Pancreas (tissue), 10 donors: ENCODE data around the gene MYT1. TPM values are rescaled to one million over a fixed set of nuclear protein-coding genes. Genes with fewer than 3 reads are reported as not detected.

Experiments
- ATAC-seq, 4 donors: fragments of 200-7000 bp; cut with Tn5 transposase; one replicate each; pipeline versions ENCODE4 v1.8.0 to v1.9.1; 2020; ENCODE audit warnings: mild to moderate bottlenecking in 4 of 4, moderate library complexity in 4 of 4
- DNase-seq, 6 donors: peaks; one replicate each; pipeline ENCODE4 v3.0.0-alpha.2; 2020
- FAIRE-seq: peaks from 2 replicates; lab custom pipeline; 2012; peaks lifted over from hg19 to GRCh38; lab: Jason Lieb, UNC
- H3K27ac ChIP-seq, 4 donors: fragments of 200-600 bp; sonication (generic); 1 replicate in 3 of 4; 2 replicates in 1 of 4; pipeline versions ENCODE4 v1.5.0 to v1.8.0; 2020
- H3K27me3 ChIP-seq, 4 donors: fragments of 200-600 bp; one replicate each; pipeline ENCODE4 v1.8.0; 2021
- H3K36me3 ChIP-seq, 3 donors: fragments of 200-600 bp; sonication (generic) in 1 of 3; one replicate each; pipeline versions ENCODE4 v1.5.0 to v1.8.0; 2020 to 2021
- H3K4me1 ChIP-seq, 3 donors: fragments of 200-600 bp; one replicate each; pipeline ENCODE4 v1.8.0; 2021
- H3K4me3 ChIP-seq, 4 donors: fragments of 200-600 bp; sonication (generic) in 2 of 4; one replicate each; pipeline versions ENCODE4 v1.5.0 to v1.8.0; 2020 to 2021
- H3K9me3 ChIP-seq, 4 donors: fragments of 200-600 bp; one replicate each; pipeline ENCODE4 v1.8.0; 2021
- WGBS, 2 donors: extraction: QIAGEN DNeasy Blood & Tissue Kit; methylation state at CpG; one replicate each; pipeline ENCODE4 v1.1.7; 2013; 5-methylcytosine and 5-hydroxymethylcytosine counted together
- intact Hi-C, 3 donors: fragments of 100-400 bp; cut with DNase I; formaldehyde crosslinking; loops; one replicate each; pipeline versions ENCODE4 v1.11.1 to v1.14.2; 2022
- polyA plus RNA-seq, 2 donors: library from polyadenylated mRNA; stranded (reverse); fragments of 200-250 nt; gene quantifications; one replicate each; pipeline ENCODE4 v1.2.3, GENCODE V29; 2013
- total RNA-seq, 6 donors: library from RNA; stranded (reverse); fragmentation: NEBNext Ultra II Directional in 4 of 6; extraction: Animal tissue kit (Norgen Biotek cat#: 25700) in 4 of 6; gene quantifications; one replicate each; pipeline versions ENCODE4 v1.2.1 to v1.2.4, GENCODE V29; 2021 to 2023
- TF ChIP-seq, protein P1 (sequence below), 4 donors: fragments of 200-600 bp; sonication (generic) in 3 of 4; IDR thresholded peaks; one replicate each; pipeline versions ENCODE4 v1.5.0 to v1.8.0; 2021; ENCODE audit warnings: antibody characterized with exemption in 4 of 4
- donor health status: healthy with polysubstance abuse.
- donor health status: DM: no; HTN: no; CAD: no; lungs with moderate emphysema.
- donor health status: DM: no; HTN: no; CAD: no.
- donor health status: control.
- donor health status: control.
- donor health status: Bipolar disorder and iron deficiency.
- donor health status: DM: yes; HTN: yes; CAD: no.
- donor health status: DM: no; HTN: no; CAD: no.
- donor health status: DM: no; HTN: no; CAD: no.
- donor health status: DM: yes; HTN: yes; CAD: no.

The MYT1 gene
- total and polyA plus RNA-seq, 8 donors = 0.13 to 5.1 (median 0.52) TPM

GRCh38 chr20:64212755-64213154, 48.5 kb downstream of the MYT1 start:
- TF ChIP-seq, protein P1, sequence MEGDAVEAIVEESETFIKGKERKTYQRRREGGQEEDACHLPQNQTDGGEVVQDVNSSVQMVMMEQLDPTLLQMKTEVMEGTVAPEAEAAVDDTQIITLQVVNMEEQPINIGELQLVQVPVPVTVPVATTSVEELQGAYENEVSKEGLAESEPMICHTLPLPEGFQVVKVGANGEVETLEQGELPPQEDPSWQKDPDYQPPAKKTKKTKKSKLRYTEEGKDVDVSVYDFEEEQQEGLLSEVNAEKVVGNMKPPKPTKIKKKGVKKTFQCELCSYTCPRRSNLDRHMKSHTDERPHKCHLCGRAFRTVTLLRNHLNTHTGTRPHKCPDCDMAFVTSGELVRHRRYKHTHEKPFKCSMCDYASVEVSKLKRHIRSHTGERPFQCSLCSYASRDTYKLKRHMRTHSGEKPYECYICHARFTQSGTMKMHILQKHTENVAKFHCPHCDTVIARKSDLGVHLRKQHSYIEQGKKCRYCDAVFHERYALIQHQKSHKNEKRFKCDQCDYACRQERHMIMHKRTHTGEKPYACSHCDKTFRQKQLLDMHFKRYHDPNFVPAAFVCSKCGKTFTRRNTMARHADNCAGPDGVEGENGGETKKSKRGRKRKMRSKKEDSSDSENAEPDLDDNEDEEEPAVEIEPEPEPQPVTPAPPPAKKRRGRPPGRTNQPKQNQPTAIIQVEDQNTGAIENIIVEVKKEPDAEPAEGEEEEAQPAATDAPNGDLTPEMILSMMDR (IDR thresholded peaks at IDR 0.05) = no peak
- H3K27me3 ChIP-seq = no peaks in the 10 kb centered on the region
- intact Hi-C loops = no loop called here
- H3K36me3 ChIP-seq = no peaks in the 10 kb centered on the region
- no peaks in the 10 kb centered on the region for H3K4me1 ChIP-seq
- peak overlapping the region; percentile 22 to 59 (median 42) for H3K27ac ChIP-seq
- no peaks in the 10 kb centered on the region for H3K9me3 ChIP-seq
- H3K4me3 ChIP-seq = no peak overlapping the region
- DNase-seq (peak in 3 of 6 donors; percentile 27 to 51 (median 42)), FAIRE-seq (no peak), ATAC-seq (peak; percentile 30 to 72 (median 68))
- 37 to 51% methylated on average over 7 of the region's 7 CpGs for WGBS, 2 donors

DNA sequence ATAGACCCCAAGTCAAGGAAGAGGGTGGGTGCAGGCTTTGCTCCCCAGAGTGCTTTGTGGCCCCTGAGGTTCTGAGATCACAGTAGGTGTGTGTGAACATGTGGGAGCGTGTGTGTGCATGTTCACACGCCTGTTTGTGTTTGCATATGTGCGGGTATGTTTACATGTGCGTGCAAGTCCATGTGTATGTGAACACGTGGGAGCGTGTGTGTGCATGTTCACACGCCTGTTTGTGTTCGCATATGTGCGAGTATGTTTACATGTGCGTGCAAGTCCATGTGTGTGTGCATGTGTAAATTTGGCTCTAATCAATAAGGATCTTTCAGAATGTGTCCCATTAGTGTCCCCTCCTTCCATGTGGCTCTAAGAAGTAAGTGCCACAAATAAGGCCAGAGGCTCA, 49.9 kb downstream of the MYT1 start:
- ATAC-seq = no peak
- H3K27me3 ChIP-seq = no peaks in the 10 kb centered on the region
- no peaks in the 10 kb centered on the region for H3K36me3 ChIP-seq
- 67 to 83% methylated on average over 10 of the region's 10 CpGs for WGBS, 2 donors
- intact Hi-C loops = no loop called here
- FAIRE-seq = no peak
- H3K9me3 ChIP-seq = no peaks in the 10 kb centered on the region
- H3K4me3 ChIP-seq = no peak overlapping the region
- no peaks in the 10 kb centered on the region for H3K4me1 ChIP-seq
- TF ChIP-seq, protein P1 (IDR thresholded peaks at IDR 0.05) = no peak
- no peak overlapping the region for H3K27ac ChIP-seq
- DNase-seq = no peak

DNA sequence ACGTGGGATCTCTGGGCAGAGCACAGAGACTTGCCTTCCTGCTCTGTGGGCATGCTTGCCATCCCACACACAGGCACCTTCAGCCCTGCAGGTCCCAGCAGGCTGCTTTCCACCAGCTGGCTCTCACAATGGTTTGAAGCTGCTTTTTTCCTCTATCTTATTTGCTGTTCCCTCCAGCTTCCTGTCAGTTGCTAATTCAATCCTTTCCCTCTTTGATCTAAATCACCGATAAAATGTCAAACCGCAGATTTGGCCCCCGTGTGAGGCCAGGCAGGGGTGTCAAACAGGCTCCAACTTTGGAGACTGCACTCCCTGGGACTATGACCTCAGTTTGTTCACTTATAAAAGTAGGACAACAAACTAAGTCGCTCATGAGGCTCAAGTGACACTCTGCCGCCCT, 50.7 kb downstream of the MYT1 start:
- WGBS, 2 donors = 50 to 51% methylated on average over 6 of the region's 6 CpGs
- FAIRE-seq = no peak

GRCh38 chr20:64216036-64216435, 51.8 kb downstream of the MYT1 start:
- Histone ChIP-seq H3K9me3 (no peaks in the 10 kb centered on the region), H3K4me3 (no peak overlapping the region), H3K27me3 (no peaks in the 10 kb centered on the region), H3K4me1 (no peaks in the 10 kb centered on the region), H3K27ac (no peak overlapping the region), H3K36me3 (no peaks in the 10 kb centered on the region)
- 47 to 69% methylated on average over 3 of the region's 3 CpGs for WGBS, 2 donors
- peak in 2 of 4 donors; percentile 32 to 35 for ATAC-seq
- peak in 1 of 6 donors; percentile 30 for DNase-seq
- intact Hi-C loops = no loop called here
- FAIRE-seq = no peak
- TF ChIP-seq, protein P1 (IDR thresholded peaks at IDR 0.05) = no peak

More for the DNA sequence above, 50.7 kb downstream of the MYT1 start:
- ATAC-seq (no peak), DNase-seq (no peak)
- Histone ChIP-seq H3K9me3 (no peaks in the 10 kb centered on the region), H3K27me3 (no peaks in the 10 kb centered on the region), H3K4me3 (no peak overlapping the region), H3K27ac (no peak overlapping the region), H3K4me1 (no peaks in the 10 kb centered on the region), H3K36me3 (no peaks in the 10 kb centered on the region)
- TF ChIP-seq, protein P1 (IDR thresholded peaks at IDR 0.05) = no peak
- intact Hi-C loops = no loop called here

DNA sequence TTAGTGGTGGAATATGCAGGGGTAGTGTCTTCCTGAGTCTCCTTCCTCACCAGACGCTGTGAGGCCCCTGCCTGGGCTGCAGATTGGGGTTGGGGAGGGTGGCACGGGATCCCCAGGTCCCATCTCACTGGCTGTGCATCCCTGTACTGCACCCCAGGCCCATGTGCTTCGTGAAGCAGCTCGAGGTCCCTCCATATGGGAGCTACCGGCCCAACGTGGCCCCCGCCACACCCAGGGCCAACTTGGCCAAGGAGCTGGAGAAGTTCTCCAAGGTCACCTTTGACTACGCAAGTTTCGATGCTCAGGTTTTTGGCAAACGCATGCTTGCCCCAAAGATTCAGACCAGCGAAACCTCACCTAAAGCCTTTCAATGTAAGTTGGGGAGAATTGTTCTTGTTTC, 52.7 kb downstream of the MYT1 start:
- no peaks in the 10 kb centered on the region for H3K36me3 ChIP-seq
- no peak for ATAC-seq
- intact Hi-C loops = no loop called here
- no peak for FAIRE-seq
- H3K27ac ChIP-seq = no peak overlapping the region
- no peak overlapping the region for H3K4me3 ChIP-seq
- WGBS, 2 donors = 80 to 87% methylated on average over 11 of the region's 11 CpGs
- TF ChIP-seq, protein P1 (IDR thresholded peaks at IDR 0.05) = no peak
- H3K27me3 ChIP-seq = no peaks in the 10 kb centered on the region
- no peaks in the 10 kb centered on the region for H3K4me1 ChIP-seq
- no peaks in the 10 kb centered on the region for H3K9me3 ChIP-seq
- DNase-seq = no peak
